ENCODE measurements around the gene ING1.
"Not testable (repeated sequence)": the region's sequence is repeated elsewhere in the genome, so short reads cannot be mapped to it uniquely, and the experiment has no call there.

ING1 gene, protein sequence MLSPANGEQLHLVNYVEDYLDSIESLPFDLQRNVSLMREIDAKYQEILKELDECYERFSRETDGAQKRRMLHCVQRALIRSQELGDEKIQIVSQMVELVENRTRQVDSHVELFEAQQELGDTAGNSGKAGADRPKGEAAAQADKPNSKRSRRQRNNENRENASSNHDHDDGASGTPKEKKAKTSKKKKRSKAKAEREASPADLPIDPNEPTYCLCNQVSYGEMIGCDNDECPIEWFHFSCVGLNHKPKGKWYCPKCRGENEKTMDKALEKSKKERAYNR

DNA sequence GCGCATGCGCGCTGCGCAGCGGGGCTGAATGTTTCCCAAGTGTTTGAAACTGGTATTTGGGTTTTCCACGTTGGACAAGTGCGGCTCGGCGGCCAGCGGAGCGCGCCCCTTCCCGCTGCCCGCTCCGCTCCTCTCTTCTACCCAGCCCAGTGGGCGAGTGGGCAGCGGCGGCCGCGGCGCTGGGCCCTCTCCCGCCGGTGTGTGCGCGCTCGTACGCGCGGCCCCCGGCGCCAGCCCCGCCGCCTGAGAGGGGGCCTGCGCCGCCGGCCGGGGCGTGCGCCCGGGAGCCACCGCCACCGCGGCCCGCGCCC is at the start of gene ING1:
Gene ING1, plus strand, starts transcription at position 59 of the 311 bp plus-strand sequence. CDS start 450 bp downstream, outside the sequence.
- Histone ChIP-seq H3K4me1 (ENCODE audit: control insufficient read depth in 1 of 2, insufficient read depth in 2 of 2, low read length in 2 of 2) (peaks cover 6 to 26% of the 10 kb centered on the region in 2 donors), H3K4me3 (ENCODE audit: low read depth in 1 of 2, low read length in 2 of 2) (peak within 1 kb of the TSS; percentile 86 to 89), H3K27ac (ENCODE audit: low read length) (peak within 1 kb of the TSS; percentile 98), H3K36me3 (ENCODE audit: control insufficient read depth in 1 of 2, insufficient read depth in 2 of 2, low read length in 2 of 2) (peaks cover 0 to 7% of the 10 kb centered on the region in 2 donors), H3K27me3 (ENCODE audit: low read depth, low read length) (no peaks in the 10 kb centered on the region), H3K9me3 (ENCODE audit: control insufficient read depth in 1 of 2, low read length in 2 of 2) (no peaks in the 10 kb centered on the region)

DNA sequence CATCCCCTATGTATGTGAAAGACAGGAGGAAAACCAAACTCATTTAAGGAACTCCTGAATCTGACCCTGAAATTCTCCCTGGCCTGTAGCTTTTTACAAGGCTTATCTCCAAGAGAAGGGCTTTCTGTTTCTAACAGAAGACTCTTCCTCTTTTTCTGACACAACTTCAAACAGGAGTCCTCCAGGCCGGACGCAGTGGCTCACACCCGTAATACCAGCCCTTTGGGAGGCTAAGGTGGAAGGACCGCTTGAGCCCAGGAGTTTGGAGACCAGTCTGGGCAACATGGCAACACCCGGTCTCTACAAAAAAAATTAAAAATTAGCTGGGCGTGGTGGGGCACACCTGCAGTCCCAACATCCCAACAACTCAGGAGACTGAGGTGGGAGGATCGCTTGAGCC is 49.5 kb upstream of the ING1 start:
- Histone ChIP-seq H3K4me1 (ENCODE audit: control insufficient read depth in 1 of 2, insufficient read depth in 2 of 2, low read length in 2 of 2) (peaks cover 0 to 8% of the 10 kb centered on the region in 2 donors), H3K9me3 (ENCODE audit: control insufficient read depth in 1 of 2, low read length in 2 of 2) (no peaks in the 10 kb centered on the region), H3K27ac (ENCODE audit: low read length) (no peak overlapping the region), H3K4me3 (ENCODE audit: low read depth in 1 of 2, low read length in 2 of 2) (no peak overlapping the region), H3K27me3 (ENCODE audit: low read depth, low read length) (no peaks in the 10 kb centered on the region), H3K36me3 (ENCODE audit: control insufficient read depth in 1 of 2, insufficient read depth in 2 of 2, low read length in 2 of 2) (peaks cover 42 to 74% of the 10 kb centered on the region in 2 donors)

DNA sequence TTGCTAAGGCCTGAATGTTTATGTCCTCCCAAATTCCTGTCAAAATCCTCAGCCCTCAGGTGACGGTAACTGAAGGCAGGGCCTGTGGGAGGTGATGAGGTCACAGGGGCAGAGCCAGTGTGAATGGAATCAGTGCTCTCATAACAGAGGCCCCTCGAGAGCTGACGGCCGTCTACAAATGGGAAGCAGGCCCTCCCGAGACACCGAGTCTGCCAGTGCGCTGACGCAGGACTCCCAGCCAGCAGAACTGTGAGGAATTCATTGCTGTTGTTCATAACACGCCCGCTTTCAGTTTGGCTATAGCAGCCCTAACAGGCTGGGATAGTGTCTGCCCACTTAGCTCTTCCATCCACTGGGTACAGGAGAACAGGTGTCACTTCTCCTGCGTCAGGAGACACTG is 48.8 kb upstream of the ING1 start:
- Histone ChIP-seq H3K4me1 (ENCODE audit: control insufficient read depth in 1 of 2, insufficient read depth in 2 of 2, low read length in 2 of 2) (peaks cover 0 to 6% of the 10 kb centered on the region in 2 donors), H3K27me3 (ENCODE audit: low read depth, low read length) (no peaks in the 10 kb centered on the region), H3K27ac (ENCODE audit: low read length) (no peak overlapping the region), H3K4me3 (ENCODE audit: low read depth in 1 of 2, low read length in 2 of 2) (no peak overlapping the region), H3K9me3 (ENCODE audit: control insufficient read depth in 1 of 2, low read length in 2 of 2) (no peaks in the 10 kb centered on the region), H3K36me3 (ENCODE audit: control insufficient read depth in 1 of 2, insufficient read depth in 2 of 2, low read length in 2 of 2) (peaks cover 44 to 71% of the 10 kb centered on the region in 2 donors)

DNA sequence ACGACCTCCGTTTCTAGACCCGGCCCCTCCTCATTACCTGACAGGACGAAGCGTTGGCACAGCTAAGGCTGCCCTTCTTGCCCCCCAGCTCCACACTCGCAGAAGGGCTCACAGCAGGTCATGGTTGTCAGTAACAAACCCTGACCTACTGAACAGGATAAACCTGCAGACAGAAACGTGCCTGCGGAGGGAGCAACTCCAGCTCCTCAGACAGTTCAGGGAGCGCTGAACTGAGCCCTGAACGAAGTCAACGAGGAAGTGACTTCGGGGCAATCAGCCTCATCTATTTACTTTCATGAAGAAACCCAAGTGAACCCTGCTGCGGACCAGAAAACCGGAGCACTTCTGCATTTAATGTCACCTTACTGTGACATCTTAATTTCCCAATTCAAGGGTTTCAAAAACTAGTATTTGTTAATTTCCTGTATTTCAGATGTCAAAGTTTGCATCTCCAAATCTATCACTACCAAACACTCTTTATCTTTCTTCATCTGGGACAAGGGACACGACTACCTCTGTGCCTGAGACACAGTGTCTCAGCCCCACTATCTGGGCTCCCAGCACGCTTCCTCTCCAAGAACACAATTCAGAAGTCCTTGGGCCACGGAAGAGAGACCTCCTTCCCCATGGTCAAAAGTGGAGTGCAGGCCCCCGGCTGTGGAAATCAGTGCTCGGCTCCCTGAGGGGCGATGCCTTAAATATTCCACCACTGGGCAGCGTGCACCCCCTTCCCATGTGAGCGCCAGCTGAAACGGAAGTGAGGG is 47.8 kb upstream of the ING1 start:
- peaks cover 44 to 68% of the 10 kb centered on the region in 2 donors for H3K36me3 ChIP-seq (ENCODE audit: control insufficient read depth in 1 of 2, insufficient read depth in 2 of 2, low read length in 2 of 2)
- no peak overlapping the region for H3K4me3 ChIP-seq (ENCODE audit: low read depth in 1 of 2, low read length in 2 of 2)
- H3K27ac ChIP-seq (ENCODE audit: low read length) = no peak overlapping the region

DNA sequence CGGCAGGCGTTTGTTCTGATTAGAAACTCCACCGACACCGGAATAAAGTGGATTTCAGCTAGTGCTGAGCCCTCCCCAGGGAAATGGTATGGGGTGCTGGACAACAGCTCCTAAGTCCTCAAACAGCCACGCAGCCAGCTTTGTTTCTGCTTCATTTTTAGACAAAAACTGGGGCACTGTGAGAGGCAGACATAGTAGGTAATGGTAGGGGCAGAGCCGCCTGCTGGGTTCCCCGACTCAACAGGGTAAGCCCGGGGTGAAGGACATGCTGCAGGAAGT is 47.3 kb upstream of the ING1 start:
- peaks cover 44 to 64% of the 10 kb centered on the region in 2 donors for H3K36me3 ChIP-seq (ENCODE audit: control insufficient read depth in 1 of 2, insufficient read depth in 2 of 2, low read length in 2 of 2)
- H3K9me3 ChIP-seq (ENCODE audit: control insufficient read depth in 1 of 2, low read length in 2 of 2) = no peaks in the 10 kb centered on the region

More for the DNA sequence above, 47.8 kb upstream of the ING1 start:
- no peaks in the 10 kb centered on the region for H3K9me3 ChIP-seq (ENCODE audit: control insufficient read depth in 1 of 2, low read length in 2 of 2)
- peaks cover 0 to 6% of the 10 kb centered on the region in 2 donors for H3K4me1 ChIP-seq (ENCODE audit: control insufficient read depth in 1 of 2, insufficient read depth in 2 of 2, low read length in 2 of 2)
- H3K27me3 ChIP-seq (ENCODE audit: low read depth, low read length) = no peaks in the 10 kb centered on the region

DNA sequence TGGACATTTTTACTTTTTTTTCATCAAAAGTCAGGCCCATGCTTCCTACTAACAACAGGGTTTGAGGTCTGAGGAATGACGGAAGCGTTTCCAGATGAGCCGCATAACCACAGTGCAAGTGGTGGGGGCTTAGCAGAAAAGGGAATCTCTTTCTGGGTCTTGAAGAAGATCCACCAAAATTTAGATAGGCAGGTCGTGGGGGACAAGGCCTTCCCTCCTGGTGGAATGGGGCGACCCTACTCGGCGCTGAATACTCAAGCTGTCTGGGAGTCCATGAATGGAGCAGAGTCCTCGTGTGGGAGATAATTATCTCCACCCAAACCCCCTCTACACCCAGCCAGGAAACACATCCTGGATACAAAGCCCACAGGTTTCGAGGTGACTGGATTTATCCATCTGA is 44.5 kb upstream of the ING1 start:
- no peaks in the 10 kb centered on the region for H3K4me1 ChIP-seq (ENCODE audit: control insufficient read depth in 1 of 2, insufficient read depth in 2 of 2, low read length in 2 of 2)
- no peaks in the 10 kb centered on the region for H3K27me3 ChIP-seq (ENCODE audit: low read depth, low read length)
- no peak overlapping the region for H3K4me3 ChIP-seq (ENCODE audit: low read depth in 1 of 2, low read length in 2 of 2)
- H3K36me3 ChIP-seq (ENCODE audit: control insufficient read depth in 1 of 2, insufficient read depth in 2 of 2, low read length in 2 of 2) = peaks cover 30 to 41% of the 10 kb centered on the region in 2 donors
- H3K9me3 ChIP-seq (ENCODE audit: control insufficient read depth in 1 of 2, low read length in 2 of 2) = no peaks in the 10 kb centered on the region
- H3K27ac ChIP-seq (ENCODE audit: low read length) = no peak overlapping the region

More for the DNA sequence above, 47.3 kb upstream of the ING1 start:
- Histone ChIP-seq H3K27ac (ENCODE audit: low read length) (no peak overlapping the region), H3K4me1 (ENCODE audit: control insufficient read depth in 1 of 2, insufficient read depth in 2 of 2, low read length in 2 of 2) (peaks cover 0 to 6% of the 10 kb centered on the region in 2 donors), H3K27me3 (ENCODE audit: low read depth, low read length) (no peaks in the 10 kb centered on the region), H3K4me3 (ENCODE audit: low read depth in 1 of 2, low read length in 2 of 2) (no peak overlapping the region)

DNA sequence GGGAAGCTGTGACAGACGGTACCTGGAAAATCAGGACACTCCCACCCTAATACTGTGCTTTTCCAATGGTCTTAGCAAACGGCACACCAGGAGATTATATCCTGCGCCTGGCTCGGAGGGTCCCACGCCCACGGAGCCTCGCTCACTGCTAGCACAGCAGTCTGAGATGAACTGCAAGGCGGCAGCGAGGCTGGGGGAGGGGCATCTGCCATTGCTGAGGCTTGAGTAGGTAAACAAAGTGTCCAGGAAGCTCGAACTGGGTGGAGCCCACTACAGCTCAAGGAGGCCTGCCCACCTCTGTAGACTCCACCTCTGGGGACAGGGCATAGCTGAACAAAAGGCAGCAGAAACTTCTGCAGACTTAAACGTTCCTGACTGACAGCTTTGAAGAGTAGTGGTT is 43.7 kb upstream of the ING1 start:
- H3K27me3 ChIP-seq (ENCODE audit: low read depth, low read length); H3K4me3 ChIP-seq (ENCODE audit: low read depth in 1 of 2, low read length in 2 of 2); H3K27ac ChIP-seq (ENCODE audit: low read length); H3K9me3 ChIP-seq (ENCODE audit: control insufficient read depth in 1 of 2, low read length in 2 of 2); H3K4me1 ChIP-seq (ENCODE audit: control insufficient read depth in 1 of 2, insufficient read depth in 2 of 2, low read length in 2 of 2): not testable (repeated sequence)
- H3K36me3 ChIP-seq (ENCODE audit: control insufficient read depth in 1 of 2, insufficient read depth in 2 of 2, low read length in 2 of 2) = peaks cover 25 to 37% of the 10 kb centered on the region in 2 donors

DNA sequence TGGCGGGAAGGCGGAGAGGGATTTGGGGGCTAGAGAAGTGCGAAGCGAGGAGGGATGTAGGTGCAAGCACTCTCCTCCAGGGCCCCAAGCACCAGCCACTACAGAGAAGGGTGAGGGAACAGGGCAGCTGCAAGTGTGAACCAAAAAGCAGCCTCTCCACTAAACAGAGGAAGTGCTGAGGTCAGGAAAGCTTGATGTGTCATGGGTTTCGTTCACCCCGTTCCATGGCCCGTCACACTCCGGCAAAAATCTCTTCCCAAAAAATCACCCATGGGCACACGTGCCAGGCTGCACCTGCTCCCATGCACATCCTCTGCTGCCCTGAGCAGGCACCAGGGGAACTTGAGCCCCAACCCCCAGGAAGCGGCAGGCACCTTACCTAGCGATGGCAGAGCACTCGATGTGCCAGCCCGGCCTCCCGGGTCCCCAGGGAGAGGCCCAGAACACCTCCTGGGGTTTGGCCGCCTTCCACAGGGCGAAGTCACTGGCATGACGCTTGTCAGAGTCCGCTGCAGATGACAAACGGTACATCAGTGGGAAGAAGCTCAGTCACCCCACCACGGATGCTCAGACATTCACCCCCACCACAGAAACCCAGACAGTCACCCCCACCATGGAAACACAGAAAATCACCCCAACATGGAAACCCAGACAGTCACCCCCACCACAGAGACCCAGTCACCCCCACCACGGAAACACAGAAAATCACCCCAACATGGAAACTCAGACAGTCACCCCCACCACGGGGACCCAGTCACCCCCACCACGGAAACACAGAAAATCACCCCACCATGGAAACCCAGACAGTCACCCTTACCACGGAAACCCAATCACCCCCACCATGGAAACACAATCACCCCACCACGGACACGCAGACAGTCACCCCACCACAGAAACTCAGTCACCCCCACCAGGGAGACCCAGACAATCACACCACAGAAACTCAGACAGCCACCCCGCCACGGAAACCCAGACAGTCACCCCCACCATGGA is 36.6 kb upstream of the ING1 start:
- no peaks in the 10 kb centered on the region for H3K27me3 ChIP-seq (ENCODE audit: low read depth, low read length)
- peaks cover 20 to 45% of the 10 kb centered on the region in 2 donors for H3K36me3 ChIP-seq (ENCODE audit: control insufficient read depth in 1 of 2, insufficient read depth in 2 of 2, low read length in 2 of 2)
- H3K9me3 ChIP-seq (ENCODE audit: control insufficient read depth in 1 of 2, low read length in 2 of 2) = peaks cover 0 to 2% of the 10 kb centered on the region in 2 donors
- no peak overlapping the region for H3K27ac ChIP-seq (ENCODE audit: low read length)
- H3K4me1 ChIP-seq (ENCODE audit: control insufficient read depth in 1 of 2, insufficient read depth in 2 of 2, low read length in 2 of 2) = no peaks in the 10 kb centered on the region
- H3K4me3 ChIP-seq (ENCODE audit: low read depth in 1 of 2, low read length in 2 of 2) = no peak overlapping the region

DNA sequence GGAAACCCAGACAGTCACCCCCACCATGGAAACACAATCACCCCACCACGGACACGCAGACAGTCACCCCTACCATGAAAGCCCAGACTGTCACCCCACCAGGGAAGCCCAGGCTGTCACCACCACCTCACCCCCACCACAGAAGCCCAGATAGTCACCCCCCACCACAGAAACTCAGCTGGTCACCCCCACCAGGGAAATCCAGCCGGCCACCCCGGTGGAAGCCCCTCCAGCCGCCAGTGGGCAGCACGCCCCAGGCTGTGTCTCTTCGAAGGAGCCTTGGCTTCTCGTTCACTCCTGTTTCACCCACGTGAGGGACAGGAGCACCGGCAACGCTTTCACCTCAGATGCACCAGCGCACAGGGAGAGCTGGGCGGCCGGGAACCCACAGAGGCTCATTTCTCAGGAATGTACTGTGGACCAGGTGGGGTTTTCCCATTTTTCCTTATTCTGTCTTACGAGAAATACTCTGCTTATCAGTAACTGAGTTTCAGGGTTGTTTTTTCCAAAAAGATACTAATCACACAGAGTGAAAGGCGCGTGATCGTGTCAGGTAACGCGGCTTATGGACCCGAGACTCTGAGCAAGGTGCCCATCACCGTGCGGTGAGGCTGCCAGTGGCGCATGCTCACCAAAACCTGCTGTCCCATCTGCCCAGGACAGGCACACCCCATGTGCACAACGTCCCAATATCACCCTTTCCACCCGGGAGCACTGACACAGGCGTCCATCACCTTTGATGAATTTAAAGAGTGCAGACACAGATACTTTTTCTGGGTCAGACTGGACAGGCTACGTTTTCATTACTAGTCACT is 35.6 kb upstream of the ING1 start:
- H3K4me1 ChIP-seq (ENCODE audit: control insufficient read depth in 1 of 2, insufficient read depth in 2 of 2, low read length in 2 of 2) = no peaks in the 10 kb centered on the region
- peaks cover 0 to 2% of the 10 kb centered on the region in 2 donors for H3K9me3 ChIP-seq (ENCODE audit: control insufficient read depth in 1 of 2, low read length in 2 of 2)
- peaks cover 27 to 55% of the 10 kb centered on the region in 2 donors for H3K36me3 ChIP-seq (ENCODE audit: control insufficient read depth in 1 of 2, insufficient read depth in 2 of 2, low read length in 2 of 2)
- H3K4me3 ChIP-seq (ENCODE audit: low read depth in 1 of 2, low read length in 2 of 2) = no peak overlapping the region
- H3K27me3 ChIP-seq (ENCODE audit: low read depth, low read length) = no peaks in the 10 kb centered on the region
- H3K27ac ChIP-seq (ENCODE audit: low read length) = no peak overlapping the region

DNA sequence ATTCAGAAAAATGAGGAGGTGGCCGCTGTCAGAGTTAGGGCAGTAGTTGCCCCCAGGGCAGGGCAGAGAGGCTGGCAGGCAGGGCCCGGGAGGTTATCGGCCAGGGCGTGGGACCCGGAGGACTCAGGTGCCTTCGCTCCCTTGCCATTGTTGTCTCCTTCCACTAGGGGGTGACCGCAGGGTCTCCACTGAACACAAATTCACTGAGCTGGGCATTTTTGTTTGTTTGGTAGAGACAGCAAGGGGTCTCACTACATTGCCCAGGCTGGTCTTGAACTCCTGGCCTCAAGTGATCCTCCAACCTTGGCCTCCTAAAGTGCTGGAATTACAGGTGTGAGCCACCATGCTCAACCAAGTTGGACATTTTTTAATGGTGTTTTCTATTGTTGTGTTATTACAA is 32.6 kb upstream of the ING1 start:
- Histone ChIP-seq H3K27me3 (ENCODE audit: low read depth, low read length) (no peaks in the 10 kb centered on the region), H3K27ac (ENCODE audit: low read length) (no peak overlapping the region), H3K9me3 (ENCODE audit: control insufficient read depth in 1 of 2, low read length in 2 of 2) (no peaks in the 10 kb centered on the region), H3K4me3 (ENCODE audit: low read depth in 1 of 2, low read length in 2 of 2) (no peak overlapping the region), H3K4me1 (ENCODE audit: control insufficient read depth in 1 of 2, insufficient read depth in 2 of 2, low read length in 2 of 2) (peaks cover 0 to 6% of the 10 kb centered on the region in 2 donors), H3K36me3 (ENCODE audit: control insufficient read depth in 1 of 2, insufficient read depth in 2 of 2, low read length in 2 of 2) (peaks cover 35 to 62% of the 10 kb centered on the region in 2 donors)

All from muscle layer of duodenum (tissue), 2 donors.